CD14-positive monocyte (primary cell): Measurements from ENCODE around the gene MTF1. TPM values are rescaled to one million over a fixed set of nuclear protein-coding genes. Genes with fewer than 3 reads are reported as not detected.

Source experiments
- DNase-seq, 3 donors: peaks; one replicate each; pipeline ENCODE4 v3.0.0-alpha.2; 2011 to 2022
- H2AFZ ChIP-seq: 2 replicates; pipeline ENCODE4 v1.6.0; 2012; ENCODE audit warnings: mild to moderate bottlenecking, low read depth, low read length, inconsistent platforms; ENCODE audit not compliant: insufficient read depth, poor library complexity, severe bottlenecking
- H3K27ac ChIP-seq, 2 donors: 1 replicate in 1 of 2; 2 replicates in 1 of 2; pipeline ENCODE4 v1.5.1; 2012 to 2013; ENCODE audit warnings: low read length in 2 of 2, control low read depth in 1 of 2, inconsistent platforms in 1 of 2, low read depth in 1 of 2, mild to moderate bottlenecking in 1 of 2
- H3K27me3 ChIP-seq, 2 donors: one replicate each; pipeline versions ENCODE4 v1.6.0 to v1.6.1; 2011 to 2013; ENCODE audit warnings: low read length in 2 of 2; ENCODE audit not compliant: control insufficient read depth in 2 of 2, insufficient read depth in 2 of 2
- H3K36me3 ChIP-seq, 2 donors: replicated peaks in 1 of 2; 1 replicate in 1 of 2; 2 replicates in 1 of 2; pipeline versions ENCODE4 v1.5.1 to v1.6.1; 2012 to 2013; ENCODE audit warnings: low read length in 2 of 2, control low read depth in 1 of 2, inconsistent platforms in 1 of 2, mild to moderate bottlenecking in 1 of 2; ENCODE audit not compliant: insufficient read depth in 2 of 2, control insufficient read depth in 1 of 2
- H3K4me1 ChIP-seq, 2 donors: 1 replicate in 1 of 2; 2 replicates in 1 of 2; pipeline versions ENCODE4 v1.5.1 to v1.6.1; 2012 to 2013; ENCODE audit warnings: low read length in 2 of 2, control low read depth in 1 of 2, inconsistent platforms in 1 of 2, mild to moderate bottlenecking in 1 of 2, moderate library complexity in 1 of 2; ENCODE audit not compliant: insufficient read depth in 2 of 2, control insufficient read depth in 1 of 2
- H3K4me2 ChIP-seq: replicated peaks from 2 replicates; pipeline ENCODE3; 2012; ENCODE audit warnings: low read length, moderate library complexity, mild to moderate bottlenecking; ENCODE audit not compliant: poor library complexity, severe bottlenecking; ENCODE audit errors: extremely low read depth
- H3K4me3 ChIP-seq, 3 experiments: fragments of 200-600 bp in 1 of 3; sonication (generic) in 1 of 3; replicated peaks in 1 of 3; 1 replicate in 2 of 3; 2 replicates in 1 of 3; pipeline ENCODE4 v1.5.1; 2011 to 2013; ENCODE audit warnings: low read length in 3 of 3, mild to moderate bottlenecking in 3 of 3, control low read depth in 2 of 3, low read depth in 2 of 3, inconsistent platforms in 1 of 3, moderate library complexity in 1 of 3
- H3K79me2 ChIP-seq: 2 replicates; pipeline ENCODE4 v1.6.0; 2012; ENCODE audit warnings: mild to moderate bottlenecking, control low read depth, inconsistent platforms, low read length, moderate library complexity; ENCODE audit not compliant: insufficient read depth
- H3K9ac ChIP-seq: 2 replicates; pipeline ENCODE4 v1.6.0; 2017; ENCODE audit warnings: low read length, mild to moderate bottlenecking; ENCODE audit not compliant: insufficient read depth, poor library complexity, severe bottlenecking
- H3K9me3 ChIP-seq, 2 donors: replicated peaks in 1 of 2; 1 replicate in 1 of 2; 2 replicates in 1 of 2; pipeline versions ENCODE4 v1.5.1 to v1.6.1; 2012 to 2013; ENCODE audit warnings: low read length in 2 of 2, control low read depth in 1 of 2; ENCODE audit not compliant: control insufficient read depth in 1 of 2, insufficient read depth in 1 of 2
- H4K20me1 ChIP-seq: 2 replicates; pipeline ENCODE4 v1.6.0; 2012; ENCODE audit warnings: mild to moderate bottlenecking, low read length, control low read depth, moderate library complexity; ENCODE audit not compliant: insufficient read depth
- H3K27ac Mint-ChIP-seq, 7 donors: one replicate each; pipeline ENCODE4 v1.8.0; 2020; ENCODE audit warnings: mild to moderate bottlenecking in 7 of 7, mixed read lengths in 7 of 7, moderate library complexity in 6 of 7, inconsistent platforms in 2 of 7
- H3K27me3 Mint-ChIP-seq, 3 donors: one replicate each; pipeline ENCODE4 v1.8.0; 2021 to 2022; ENCODE audit warnings: low read depth in 3 of 3, mild to moderate bottlenecking in 3 of 3, mixed read lengths in 3 of 3, moderate library complexity in 3 of 3, inconsistent platforms in 1 of 3
- H3K36me3 Mint-ChIP-seq, 2 donors: one replicate each; pipeline ENCODE4 v1.8.0; 2020; ENCODE audit warnings: mixed read lengths in 2 of 2, inconsistent platforms in 1 of 2, mild to moderate bottlenecking in 1 of 2
- H3K4me1 Mint-ChIP-seq: one replicate; pipeline ENCODE4 v1.8.0; 2020; ENCODE audit warnings: mild to moderate bottlenecking, mixed read lengths
- H3K4me3 Mint-ChIP-seq, 2 donors: one replicate each; pipeline ENCODE4 v1.8.0; 2020; ENCODE audit warnings: mild to moderate bottlenecking in 2 of 2, mixed read lengths in 2 of 2, moderate library complexity in 1 of 2
- H3K9me3 Mint-ChIP-seq, 7 donors: one replicate each; pipeline ENCODE4 v1.8.0; 2020 to 2022; ENCODE audit warnings: mixed read lengths in 7 of 7, mild to moderate bottlenecking in 6 of 7, moderate library complexity in 6 of 7, inconsistent platforms in 2 of 7
- WGBS: methylation state at CpG from one replicate; pipeline ENCODE4 v1.1.5; 2013; ENCODE audit warnings: missing lambda C conversion rate; ENCODE audit not compliant: insufficient coverage; 5-methylcytosine and 5-hydroxymethylcytosine counted together
- intact Hi-C, 2 donors: fragments of 100-400 bp; cut with micrococcal nuclease; formaldehyde crosslinking; loops; one replicate each; pipeline versions ENCODE4 v1.15.0 to v1.15.1; 2023
- polyA plus RNA-seq, 3 donors: library from polyadenylated mRNA; depleted of rRNA in 1 of 3; unstranded in 2 of 3; stranded (reverse) in 1 of 3; fragments of 300-500 nt in 2 of 3; fragments of >200 nt in 1 of 3; fragmentation: Illumina TruSeq in 2 of 3; gene quantifications; 1 replicate in 2 of 3; 2 replicates in 1 of 3; pipeline ENCODE4 v1.2.3, GENCODE V29; 2012 to 2021
- TF ChIP-seq, protein P1 (sequence below): fragments of 200-600 bp; IDR thresholded peaks from one replicate; pipeline ENCODE4 v1.8.0; 2022; ENCODE audit warnings: antibody characterized with exemption, mild to moderate bottlenecking

MTF1 gene
- polyA plus RNA-seq, 3 donors, result 17.1 to 41.0 (median 29.6) TPM

DNA sequence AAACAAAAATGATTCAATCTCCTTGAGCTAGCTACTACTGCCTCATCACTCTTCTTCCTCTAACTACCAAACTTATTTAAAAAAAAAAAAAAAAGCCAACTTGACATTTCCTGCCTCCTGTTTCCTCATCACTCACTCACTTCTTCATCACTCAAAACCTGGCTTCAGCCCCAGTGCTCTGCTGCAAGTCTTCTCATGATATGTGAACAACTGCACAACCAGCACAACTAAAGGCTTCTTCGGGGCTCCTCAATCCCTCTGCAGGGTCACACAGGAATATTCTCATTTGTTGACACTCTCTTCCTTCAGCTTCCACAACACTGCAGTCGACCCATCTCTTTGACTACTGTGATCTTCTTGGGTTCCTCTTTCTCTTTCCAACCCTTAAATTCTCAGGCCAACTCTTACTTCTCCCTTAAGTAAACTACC lies 7.6 kb downstream of the MTF1 start:
- Mint-ChIP-seq H3K9me3 (no peaks in the 10 kb centered on the region), H3K27ac (no peak overlapping the region), H3K36me3 (peaks cover 31 to 59% of the 10 kb centered on the region in 2 donors), H3K4me1 (peaks cover 27% of the 10 kb centered on the region), H3K27me3 (no peaks in the 10 kb centered on the region), H3K4me3 (no peak overlapping the region)
- TF ChIP-seq, protein P1, sequence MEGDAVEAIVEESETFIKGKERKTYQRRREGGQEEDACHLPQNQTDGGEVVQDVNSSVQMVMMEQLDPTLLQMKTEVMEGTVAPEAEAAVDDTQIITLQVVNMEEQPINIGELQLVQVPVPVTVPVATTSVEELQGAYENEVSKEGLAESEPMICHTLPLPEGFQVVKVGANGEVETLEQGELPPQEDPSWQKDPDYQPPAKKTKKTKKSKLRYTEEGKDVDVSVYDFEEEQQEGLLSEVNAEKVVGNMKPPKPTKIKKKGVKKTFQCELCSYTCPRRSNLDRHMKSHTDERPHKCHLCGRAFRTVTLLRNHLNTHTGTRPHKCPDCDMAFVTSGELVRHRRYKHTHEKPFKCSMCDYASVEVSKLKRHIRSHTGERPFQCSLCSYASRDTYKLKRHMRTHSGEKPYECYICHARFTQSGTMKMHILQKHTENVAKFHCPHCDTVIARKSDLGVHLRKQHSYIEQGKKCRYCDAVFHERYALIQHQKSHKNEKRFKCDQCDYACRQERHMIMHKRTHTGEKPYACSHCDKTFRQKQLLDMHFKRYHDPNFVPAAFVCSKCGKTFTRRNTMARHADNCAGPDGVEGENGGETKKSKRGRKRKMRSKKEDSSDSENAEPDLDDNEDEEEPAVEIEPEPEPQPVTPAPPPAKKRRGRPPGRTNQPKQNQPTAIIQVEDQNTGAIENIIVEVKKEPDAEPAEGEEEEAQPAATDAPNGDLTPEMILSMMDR, result no peak
- H3K27me3 ChIP-seq, result no peaks in the 10 kb centered on the region
- peak overlapping the region; percentile 50 for H3K9ac ChIP-seq
- peaks cover 7 to 43% of the 10 kb centered on the region in 2 donors for H3K36me3 ChIP-seq
- H3K27ac ChIP-seq, result peak overlapping the region; percentile 67 to 91
- 5% methylated on average over 2 of the region's 2 CpGs for WGBS
- peak; percentile 58 to 82 (median 67) for DNase-seq
- intact Hi-C loops, result loop anchor here in 1 of 2 donors (10.0 kb wide), 1 partner anchor 257 kb away; the partner anchor contains the start of gene GNL2
- peaks cover 6% of the 10 kb centered on the region for H4K20me1 ChIP-seq
- peaks cover 91% of the 10 kb centered on the region for H3K79me2 ChIP-seq
- no peaks in the 10 kb centered on the region for H3K9me3 ChIP-seq
- peaks cover 99 to 100% of the 10 kb centered on the region in 2 donors for H3K4me1 ChIP-seq
- no peak overlapping the region for H2AFZ ChIP-seq
- H3K4me3 ChIP-seq, result peak overlapping the region in 2 of 3 experiments; percentile 4 to 65
- peak overlapping the region; percentile 77 for H3K4me2 ChIP-seq

DNA sequence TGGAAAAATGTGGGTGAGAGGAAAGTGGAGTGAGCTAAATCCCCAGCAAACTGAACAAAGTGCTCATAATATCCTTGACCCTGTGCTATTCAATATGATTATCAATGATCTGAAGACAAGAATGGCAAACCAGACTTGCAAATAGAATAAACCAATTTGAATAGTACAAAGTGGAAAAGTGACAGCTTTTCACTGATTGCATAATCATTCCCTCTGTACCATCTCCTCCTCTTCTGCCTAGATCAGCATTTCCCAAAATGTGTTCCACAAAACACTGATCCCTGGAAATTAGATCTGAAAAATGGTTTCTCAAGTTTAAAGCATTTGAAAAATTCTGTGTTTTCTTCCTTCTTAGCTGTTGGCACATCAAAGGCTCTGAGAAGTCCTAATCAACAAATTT lies 8.1 kb downstream of the MTF1 start:
- no peak overlapping the region for H2AFZ ChIP-seq
- intact Hi-C loops, result loop anchor here in 1 of 2 donors (10.0 kb wide), 1 partner anchor 256 kb away; the partner anchor contains the start of gene GNL2
- Mint-ChIP-seq H3K9me3 (no peaks in the 10 kb centered on the region), H3K27ac (no peak overlapping the region), H3K27me3 (no peaks in the 10 kb centered on the region), H3K36me3 (peaks cover 28 to 54% of the 10 kb centered on the region in 2 donors), H3K4me3 (no peak overlapping the region), H3K4me1 (peaks cover 22% of the 10 kb centered on the region)
- peaks cover 6% of the 10 kb centered on the region for H4K20me1 ChIP-seq
- H3K27ac ChIP-seq, result peak overlapping the region in 1 of 2 donors; percentile 91
- peaks cover 4 to 39% of the 10 kb centered on the region in 2 donors for H3K36me3 ChIP-seq
- peak in 1 of 3 donors; percentile 16 for DNase-seq
- TF ChIP-seq, protein P1, result no peak
- H3K79me2 ChIP-seq, result peaks cover 91% of the 10 kb centered on the region
- peak overlapping the region in 2 of 3 experiments; percentile 36 to 65 for H3K4me3 ChIP-seq
- H3K4me2 ChIP-seq, result peak overlapping the region; percentile 77
- peak overlapping the region; percentile 50 for H3K9ac ChIP-seq
- no peaks in the 10 kb centered on the region for H3K9me3 ChIP-seq
- peaks cover 99 to 100% of the 10 kb centered on the region in 2 donors for H3K4me1 ChIP-seq
- no peaks in the 10 kb centered on the region for H3K27me3 ChIP-seq
